ENCODE results near the gene CLCN2.
"Not testable (repeated sequence)": the region's sequence is repeated elsewhere in the genome, so short reads cannot be mapped to it uniquely, and the experiment has no call there.

The CLCN2 gene

GRCh38 chr3:184343200-184343876 lies 18.1 kb downstream of the CLCN2 start:
- no peak for DNase-seq

GRCh38 chr3:184341925-184342324 lies 19.5 kb downstream of the CLCN2 start:
- DNase-seq: no peak

- not testable (repeated sequence) for DNase-seq
These were observed 21.8 kb downstream of the CLCN2 start for GRCh38 chr3:184339451-184340135.

GRCh38 chr3:184339001-184339400 lies 22.4 kb downstream of the CLCN2 start:
- DNase-seq: no peak

- peak; percentile 79 for DNase-seq
These were observed 22.9 kb downstream of the CLCN2 start for GRCh38 chr3:184338511-184338945.

GRCh38 chr3:184337981-184338380 lies 23.4 kb downstream of the CLCN2 start:
- no peak for DNase-seq

GRCh38 chr3:184337399-184337714 lies 24.0 kb downstream of the CLCN2 start, which contains the start of gene FAM131A:
Gene FAM131A, plus strand, starts transcription at chr3:184337600. Its CDS starts 31 bp downstream, at chr3:184337631.
- no peak for DNase-seq

- peak; percentile 63 for DNase-seq
These were observed 24.6 kb downstream of the CLCN2 start for GRCh38 chr3:184336547-184337398.

- DNase-seq: peak; percentile 88
These were observed 25.5 kb downstream of the CLCN2 start for GRCh38 chr3:184335661-184336546.

GRCh38 chr3:184335291-184335660 lies 26.1 kb downstream of the CLCN2 start:
- peak; percentile 88 for DNase-seq

- DNase-seq: no peak
These were observed 26.8 kb downstream of the CLCN2 start for GRCh38 chr3:184334470-184335158.

- DNase-seq: no peak
These were observed 27.7 kb downstream of the CLCN2 start for GRCh38 chr3:184333700-184334099.

- DNase-seq: no peak
These were observed 28.2 kb downstream of the CLCN2 start for GRCh38 chr3:184333190-184333589.

- DNase-seq: no peak
These were observed 28.9 kb downstream of the CLCN2 start for GRCh38 chr3:184332370-184333090.

GRCh38 chr3:184328516-184328915 lies 32.9 kb downstream of the CLCN2 start:
- DNase-seq: no peak

GRCh38 chr3:184327171-184327570 lies 34.2 kb downstream of the CLCN2 start:
- DNase-seq: no peak

GRCh38 chr3:184325715-184326369 lies 35.6 kb downstream of the CLCN2 start:
- DNase-seq: no peak

GRCh38 chr3:184325269-184325668 lies 36.1 kb downstream of the CLCN2 start:
- no peak for DNase-seq

GRCh38 chr3:184323696-184324095 lies 37.7 kb downstream of the CLCN2 start:
- no peak for DNase-seq

- DNase-seq: no peak
These were observed 38.5 kb downstream of the CLCN2 start for GRCh38 chr3:184322731-184323487.
